ENCODE results near the gene APIP. TPM values are rescaled to one million over a fixed set of nuclear protein-coding genes. Genes with fewer than 3 reads are reported as not detected.

The APIP gene
- total and polyA plus RNA-seq, 10 of the 15 experiments (the other 5 are each of a cell fraction or from before 2014, with no cell fraction given): 26.8 to 87.1 (median 52.8) TPM

- TF ChIP-seq TCF7 (IDR thresholded peaks at IDR 0.05; ENCODE audit: borderline replicate concordance): no peak
- no peak for TF ChIP-seq CBX5 (IDR thresholded peaks at IDR 0.05; ENCODE audit: low read depth)
- no peak for TF ChIP-seq SP1 (IDR thresholded peaks at IDR 0.05; ENCODE audit: low read depth, low read length)
- TF ChIP-seq CTCF (IDR thresholded peaks at IDR 0.05 in 2 of 3, conservative IDR thresholded peaks at IDR 0.05 in 1 of 3; ENCODE audit: control insufficient read depth in 2 of 3, extremely low read depth in 1 of 3, insufficient read depth in 1 of 3, low read depth in 3 of 3, low read length in 3 of 3): no peak
- H3K4me2 ChIP-seq (ENCODE audit: control insufficient read depth, insufficient read depth): no peak overlapping the region
- no peaks in the 10 kb centered on the region for H4K20me1 ChIP-seq (ENCODE audit: control insufficient read depth, insufficient read depth)
- H3K4me3 ChIP-seq: no peak overlapping the region
- no TSS peak for BruUV-seq (replicated peaks)
- DNase-seq (ENCODE audit: low read depth, low spot score) (no peak), FAIRE-seq (no peak), ATAC-seq (no peak)
- H3K79me2 ChIP-seq (ENCODE audit: control insufficient read depth, insufficient read depth, low read length): no peaks in the 10 kb centered on the region
- H3K27ac ChIP-seq (ENCODE audit: control insufficient read depth, insufficient read depth): no peak overlapping the region
- H3K4me1 ChIP-seq (ENCODE audit: control insufficient read depth, insufficient read depth, low read length): no peaks in the 10 kb centered on the region
- WGBS (ENCODE audit: insufficient coverage, insufficient replicate concordance, low lambda C conversion rate, missing lambda C conversion rate): 44% methylated on average over 4 of the region's 4 CpGs
- in situ Hi-C loops (cut with MboI) (no loop called here), intact Hi-C loops (cut with micrococcal nuclease; ENCODE audit: unreplicated experiment) (no loop called here)
- ChIA-PET CTCF (no interaction called here), RAD21 (ENCODE audit: unreplicated experiment) (no interaction called here), POLR2A (no interaction called here), SMC1A (ENCODE audit: uncharacterized antibody, unreplicated experiment) (interaction anchor here (1.3 kb wide), 1 partner anchor 62 kb away, joined by 3 read pairs; no protein-coding TSS in a partner anchor)
- H3K36me3 ChIP-seq (ENCODE audit: control insufficient read depth in 2 of 2, insufficient read depth in 2 of 2, low read length in 1 of 2): no peaks in the 10 kb centered on the region
- no peaks in the 10 kb centered on the region; a peak in 2 of 4 replicates for H3K27me3 ChIP-seq (replicated peaks in 1 of 2; ENCODE audit: control insufficient read depth in 2 of 2, insufficient read depth in 2 of 2, low read length in 1 of 2)
- H2AFZ ChIP-seq (ENCODE audit: control insufficient read depth, low read depth, low read length): no peak overlapping the region
- no peaks in the 10 kb centered on the region for H3K9me3 ChIP-seq (replicated peaks; ENCODE audit: control insufficient read depth, insufficient read depth, low read length)
- no peak overlapping the region for H3K9ac ChIP-seq (ENCODE audit: control insufficient read depth, insufficient read depth, low read length)
Measured at GRCh38 chr11:34860034-34860433, 56.1 kb downstream of the APIP start.

- FAIRE-seq: no peak
- SMC1A ChIA-PET (ENCODE audit: uncharacterized antibody, unreplicated experiment): no interaction called here
- Histone ChIP-seq H4K20me1 (ENCODE audit: control insufficient read depth, insufficient read depth) (no peaks in the 10 kb centered on the region), H3K27ac (ENCODE audit: control insufficient read depth, insufficient read depth) (no peak overlapping the region), H3K4me1 (ENCODE audit: control insufficient read depth, insufficient read depth, low read length) (no peaks in the 10 kb centered on the region), H3K36me3 (ENCODE audit: control insufficient read depth in 2 of 2, insufficient read depth in 2 of 2, low read length in 1 of 2) (no peaks in the 10 kb centered on the region), H2AFZ (ENCODE audit: control insufficient read depth, low read depth, low read length) (no peak overlapping the region), H3K27me3 (replicated peaks in 1 of 2; ENCODE audit: control insufficient read depth in 2 of 2, insufficient read depth in 2 of 2, low read length in 1 of 2) (no peaks in the 10 kb centered on the region; a peak in 2 of 4 replicates), H3K9me3 (replicated peaks; ENCODE audit: control insufficient read depth, insufficient read depth, low read length) (no peaks in the 10 kb centered on the region), H3K79me2 (ENCODE audit: control insufficient read depth, insufficient read depth, low read length) (no peaks in the 10 kb centered on the region), H3K4me2 (ENCODE audit: control insufficient read depth, insufficient read depth) (no peak overlapping the region), H3K4me3 (no peak overlapping the region), H3K9ac (ENCODE audit: control insufficient read depth, insufficient read depth, low read length) (no peak overlapping the region)
- no peak for DNase-seq (ENCODE audit: low read depth, low spot score)
- WGBS (ENCODE audit: insufficient coverage, insufficient replicate concordance, low lambda C conversion rate, missing lambda C conversion rate): 0% methylated on average over 2 of the region's 2 CpGs
- no TSS peak for BruUV-seq (replicated peaks)
- ATAC-seq: no peak
- CTCF ChIA-PET: no interaction called here
- RAD21 ChIA-PET (ENCODE audit: unreplicated experiment): no interaction called here
- POLR2A ChIA-PET: no interaction called here
- in situ Hi-C loops (cut with MboI) (no loop called here), intact Hi-C loops (cut with micrococcal nuclease; ENCODE audit: unreplicated experiment) (no loop called here)
- no peak for TF ChIP-seq ZNF217 (IDR thresholded peaks at IDR 0.05)
- no peak for TF ChIP-seq RFX5 (IDR thresholded peaks at IDR 0.05; ENCODE audit: low read depth, low read length)
- no peak for TF ChIP-seq SKIL (IDR thresholded peaks at IDR 0.05; ENCODE audit: low read depth, poor library complexity, severe bottlenecking)
Measured at GRCh38 chr11:34859496-34859895, 56.7 kb downstream of the APIP start.
